Measurements from ENCODE around the gene RRP36.

DNA sequence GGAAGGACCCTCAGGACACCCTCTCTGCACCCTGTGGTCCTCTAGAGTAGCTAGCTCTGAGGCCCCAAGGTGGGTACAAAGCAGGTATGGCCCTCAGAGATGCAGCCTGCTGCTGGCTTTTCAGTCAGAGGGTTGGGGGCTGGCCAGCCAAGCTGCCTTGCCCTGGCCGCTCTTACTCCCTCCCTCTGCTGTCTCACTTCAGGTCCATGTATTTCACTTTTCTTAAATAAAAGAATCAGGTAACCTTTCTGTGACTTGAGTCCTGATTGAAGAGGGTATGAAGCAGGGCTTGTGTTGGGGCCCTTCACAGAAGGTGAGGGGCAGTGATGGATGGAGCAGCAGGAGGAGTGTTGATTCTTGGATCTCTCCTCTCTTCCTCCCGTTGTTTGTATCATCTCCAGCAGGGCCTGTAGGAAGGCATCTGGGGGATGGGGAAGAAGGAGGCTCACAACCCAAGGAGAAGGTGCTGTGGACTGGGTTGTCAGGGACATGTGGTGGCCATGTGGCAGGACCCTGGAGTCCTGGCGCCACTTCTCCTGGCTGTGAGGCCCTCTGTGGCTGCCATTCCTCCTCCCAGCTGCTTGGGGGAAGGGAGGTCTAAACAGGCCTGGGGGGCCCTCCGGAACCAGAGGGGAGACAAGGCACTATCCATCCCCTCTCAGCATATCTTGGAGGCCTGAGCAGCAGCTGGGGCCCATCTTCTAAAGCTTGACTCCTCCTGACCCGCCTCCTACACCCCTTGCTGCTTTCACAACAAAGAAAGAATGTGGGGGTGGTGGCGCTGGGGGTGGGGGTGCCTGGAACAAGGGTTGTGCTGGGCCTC, 53.6 kb downstream of the RRP36 start:
- TF ChIP-seq POLR2AphosphoS5 (IDR thresholded peaks at IDR 0.05; ENCODE audit: low read depth, low read length), result no peak
- TF ChIP-seq SIN3A (IDR thresholded peaks at IDR 0.05; ENCODE audit: borderline replicate concordance, insufficient read depth, low read length), result no peak
- TF ChIP-seq, protein P1, sequence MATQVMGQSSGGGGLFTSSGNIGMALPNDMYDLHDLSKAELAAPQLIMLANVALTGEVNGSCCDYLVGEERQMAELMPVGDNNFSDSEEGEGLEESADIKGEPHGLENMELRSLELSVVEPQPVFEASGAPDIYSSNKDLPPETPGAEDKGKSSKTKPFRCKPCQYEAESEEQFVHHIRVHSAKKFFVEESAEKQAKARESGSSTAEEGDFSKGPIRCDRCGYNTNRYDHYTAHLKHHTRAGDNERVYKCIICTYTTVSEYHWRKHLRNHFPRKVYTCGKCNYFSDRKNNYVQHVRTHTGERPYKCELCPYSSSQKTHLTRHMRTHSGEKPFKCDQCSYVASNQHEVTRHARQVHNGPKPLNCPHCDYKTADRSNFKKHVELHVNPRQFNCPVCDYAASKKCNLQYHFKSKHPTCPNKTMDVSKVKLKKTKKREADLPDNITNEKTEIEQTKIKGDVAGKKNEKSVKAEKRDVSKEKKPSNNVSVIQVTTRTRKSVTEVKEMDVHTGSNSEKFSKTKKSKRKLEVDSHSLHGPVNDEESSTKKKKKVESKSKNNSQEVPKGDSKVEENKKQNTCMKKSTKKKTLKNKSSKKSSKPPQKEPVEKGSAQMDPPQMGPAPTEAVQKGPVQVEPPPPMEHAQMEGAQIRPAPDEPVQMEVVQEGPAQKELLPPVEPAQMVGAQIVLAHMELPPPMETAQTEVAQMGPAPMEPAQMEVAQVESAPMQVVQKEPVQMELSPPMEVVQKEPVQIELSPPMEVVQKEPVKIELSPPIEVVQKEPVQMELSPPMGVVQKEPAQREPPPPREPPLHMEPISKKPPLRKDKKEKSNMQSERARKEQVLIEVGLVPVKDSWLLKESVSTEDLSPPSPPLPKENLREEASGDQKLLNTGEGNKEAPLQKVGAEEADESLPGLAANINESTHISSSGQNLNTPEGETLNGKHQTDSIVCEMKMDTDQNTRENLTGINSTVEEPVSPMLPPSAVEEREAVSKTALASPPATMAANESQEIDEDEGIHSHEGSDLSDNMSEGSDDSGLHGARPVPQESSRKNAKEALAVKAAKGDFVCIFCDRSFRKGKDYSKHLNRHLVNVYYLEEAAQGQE (IDR thresholded peaks at IDR 0.05; ENCODE audit: insufficient read depth in 1 of 2, low read depth in 2 of 2, low read length in 2 of 2), result no peak
- no peak for TF ChIP-seq TAF1 (IDR thresholded peaks at IDR 0.05; ENCODE audit: borderline replicate concordance, insufficient read depth, low read length)
- TF ChIP-seq FOXP2 (optimal IDR thresholded peaks at IDR 0.05; ENCODE audit: borderline replicate concordance, extremely low read depth, extremely low read length, insufficient read depth), result no peak

All from PFSK-1 (cell line).